Measurements from ENCODE around the gene VPS13A. TPM values are rescaled to one million over a fixed set of nuclear protein-coding genes. Genes with fewer than 3 reads are reported as not detected.

VPS13A gene
- total RNA-seq, 1 donor from 2014 or later, result 18.8 TPM

GRCh38 chr9:77161966-77162365 lies 15.4 kb upstream of the VPS13A start:
- no peak overlapping the region for H3K27ac ChIP-seq
- intact Hi-C loops (cut with DNase I), result no loop called here
- H3K36me3 ChIP-seq, result no peaks in the 10 kb centered on the region
- no peak overlapping the region for H3K4me3 ChIP-seq
- no peaks in the 10 kb centered on the region for H3K9me3 ChIP-seq
- TF ChIP-seq CTCF (IDR thresholded peaks at IDR 0.05), result no peak
- no peaks in the 10 kb centered on the region for H3K27me3 ChIP-seq
- H3K4me1 ChIP-seq, result no peaks in the 10 kb centered on the region
- DNase-seq (ENCODE audit: low spot score in 2 of 2), result no peak

- Histone ChIP-seq H3K27ac (no peak overlapping the region), H3K36me3 (no peaks in the 10 kb centered on the region), H3K4me1 (no peaks in the 10 kb centered on the region), H3K9me3 (no peaks in the 10 kb centered on the region), H3K4me3 (no peak overlapping the region), H3K27me3 (no peaks in the 10 kb centered on the region)
- TF ChIP-seq CTCF (IDR thresholded peaks at IDR 0.05), result no peak
- intact Hi-C loops (cut with DNase I), result no loop called here
- DNase-seq (ENCODE audit: low spot score in 2 of 2), result no peak
Observed at GRCh38 chr9:77162366-77162765, 15.0 kb upstream of the VPS13A start.

GRCh38 chr9:77163884-77164283 lies 13.4 kb upstream of the VPS13A start:
- intact Hi-C loops (cut with DNase I), result no loop called here

GRCh38 chr9:77166193-77166592 lies 11.1 kb upstream of the VPS13A start:
- no peak for DNase-seq (ENCODE audit: low spot score in 2 of 2)
- intact Hi-C loops (cut with DNase I), result loop anchor here (5.0 kb wide), 1 partner anchor 291 kb away; no protein-coding TSS in a partner anchor
- H3K36me3 ChIP-seq, result no peaks in the 10 kb centered on the region
- H3K4me1 ChIP-seq, result no peaks in the 10 kb centered on the region
- H3K4me3 ChIP-seq, result no peak overlapping the region
- H3K27me3 ChIP-seq, result no peaks in the 10 kb centered on the region
- H3K27ac ChIP-seq, result no peak overlapping the region
- no peak for TF ChIP-seq CTCF (IDR thresholded peaks at IDR 0.05)
- H3K9me3 ChIP-seq, result no peaks in the 10 kb centered on the region

More at GRCh38 chr9:77163884-77164283, 13.4 kb upstream of the VPS13A start:
- Histone ChIP-seq H3K27ac (no peak overlapping the region), H3K4me3 (no peak overlapping the region), H3K36me3 (no peaks in the 10 kb centered on the region), H3K4me1 (no peaks in the 10 kb centered on the region), H3K9me3 (no peaks in the 10 kb centered on the region), H3K27me3 (no peaks in the 10 kb centered on the region)
- TF ChIP-seq CTCF (IDR thresholded peaks at IDR 0.05), result no peak
- DNase-seq (ENCODE audit: low spot score in 2 of 2), result no peak

- no peak overlapping the region for H3K27ac ChIP-seq
- DNase-seq (ENCODE audit: low spot score in 2 of 2), result no peak
- no peaks in the 10 kb centered on the region for H3K9me3 ChIP-seq
- no peaks in the 10 kb centered on the region for H3K27me3 ChIP-seq
- no peaks in the 10 kb centered on the region for H3K4me1 ChIP-seq
- H3K36me3 ChIP-seq, result no peaks in the 10 kb centered on the region
- intact Hi-C loops (cut with DNase I), result loop anchor here (10.0 kb wide), 4 partner anchors 564 to 1276 kb away; partner anchors contain the start of genes CEP78, GNAQ and PCSK5
- TF ChIP-seq CTCF (IDR thresholded peaks at IDR 0.05), result no peak
- no peak overlapping the region for H3K4me3 ChIP-seq
Observed at GRCh38 chr9:77170991-77171699, 6.2 kb upstream of the VPS13A start.

Data from ascending aorta (tissue), 2 donors.